ENCODE results near the gene CES1.
"Not testable (repeated sequence)": the region's sequence is repeated elsewhere in the genome, so short reads cannot be mapped to it uniquely, and the experiment has no call there.

Gene CES1

DNA sequence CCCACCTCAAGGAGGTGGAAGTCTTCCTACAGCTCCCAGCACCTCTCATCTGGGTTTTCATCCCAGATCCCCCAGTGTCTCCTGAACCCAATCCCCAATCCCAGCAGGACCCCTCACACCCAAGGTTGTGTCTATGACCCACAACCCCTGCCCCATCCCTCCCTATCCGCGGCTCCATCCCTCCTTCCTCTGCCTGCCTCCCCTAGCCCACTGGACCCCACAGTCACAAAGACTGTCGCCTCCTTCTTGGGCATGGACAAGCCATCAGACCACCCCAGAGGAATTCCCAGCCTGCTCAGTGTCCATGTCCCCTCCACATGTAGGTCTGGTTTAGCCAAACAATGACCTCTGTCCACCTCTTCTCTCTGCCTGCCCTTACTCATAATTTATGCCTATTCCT is 12.3 kb downstream of the CES1 start:
- no peak for DNase-seq (ENCODE audit: low spot score)
- TF ChIP-seq, protein P1, sequence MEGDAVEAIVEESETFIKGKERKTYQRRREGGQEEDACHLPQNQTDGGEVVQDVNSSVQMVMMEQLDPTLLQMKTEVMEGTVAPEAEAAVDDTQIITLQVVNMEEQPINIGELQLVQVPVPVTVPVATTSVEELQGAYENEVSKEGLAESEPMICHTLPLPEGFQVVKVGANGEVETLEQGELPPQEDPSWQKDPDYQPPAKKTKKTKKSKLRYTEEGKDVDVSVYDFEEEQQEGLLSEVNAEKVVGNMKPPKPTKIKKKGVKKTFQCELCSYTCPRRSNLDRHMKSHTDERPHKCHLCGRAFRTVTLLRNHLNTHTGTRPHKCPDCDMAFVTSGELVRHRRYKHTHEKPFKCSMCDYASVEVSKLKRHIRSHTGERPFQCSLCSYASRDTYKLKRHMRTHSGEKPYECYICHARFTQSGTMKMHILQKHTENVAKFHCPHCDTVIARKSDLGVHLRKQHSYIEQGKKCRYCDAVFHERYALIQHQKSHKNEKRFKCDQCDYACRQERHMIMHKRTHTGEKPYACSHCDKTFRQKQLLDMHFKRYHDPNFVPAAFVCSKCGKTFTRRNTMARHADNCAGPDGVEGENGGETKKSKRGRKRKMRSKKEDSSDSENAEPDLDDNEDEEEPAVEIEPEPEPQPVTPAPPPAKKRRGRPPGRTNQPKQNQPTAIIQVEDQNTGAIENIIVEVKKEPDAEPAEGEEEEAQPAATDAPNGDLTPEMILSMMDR (IDR thresholded peaks at IDR 0.05; ENCODE audit: extremely low read depth, missing control alignments), result no peak

DNA sequence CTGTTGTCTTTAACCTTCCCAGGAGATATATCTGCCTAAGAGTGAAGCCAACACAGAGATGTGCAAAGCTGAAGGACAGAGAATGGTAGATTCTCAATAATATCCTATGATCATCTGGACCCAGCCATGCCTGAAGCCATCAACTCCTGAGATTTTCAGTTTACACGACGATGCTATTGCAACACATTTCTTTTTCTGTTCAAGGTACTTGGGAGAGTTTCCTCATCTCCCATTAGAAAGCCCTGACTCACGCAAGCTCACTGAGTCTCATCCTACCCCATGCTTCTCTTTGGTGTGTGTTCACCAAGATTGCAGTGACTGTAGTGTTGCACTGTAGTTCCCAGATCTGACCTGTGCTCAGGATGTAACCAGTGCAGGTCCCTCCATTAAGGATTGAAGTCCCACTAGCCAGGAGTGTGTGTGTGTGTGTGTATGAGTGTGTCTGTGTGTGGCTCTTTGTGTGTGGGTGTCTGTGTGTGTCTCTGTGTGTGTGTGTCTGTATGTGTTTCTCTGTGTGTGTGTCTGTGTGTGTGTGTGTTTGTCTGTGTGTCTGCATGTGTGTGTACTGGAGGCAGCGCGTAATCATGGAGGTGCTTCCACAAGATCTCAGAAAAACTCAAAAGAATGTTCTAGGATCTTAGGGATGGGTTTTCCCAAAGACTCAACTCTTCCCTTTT is 15.5 kb downstream of the CES1 start:
- TF ChIP-seq, protein P1 (IDR thresholded peaks at IDR 0.05; ENCODE audit: extremely low read depth, missing control alignments), result no peak
- DNase-seq (ENCODE audit: low spot score), result no peak

DNA sequence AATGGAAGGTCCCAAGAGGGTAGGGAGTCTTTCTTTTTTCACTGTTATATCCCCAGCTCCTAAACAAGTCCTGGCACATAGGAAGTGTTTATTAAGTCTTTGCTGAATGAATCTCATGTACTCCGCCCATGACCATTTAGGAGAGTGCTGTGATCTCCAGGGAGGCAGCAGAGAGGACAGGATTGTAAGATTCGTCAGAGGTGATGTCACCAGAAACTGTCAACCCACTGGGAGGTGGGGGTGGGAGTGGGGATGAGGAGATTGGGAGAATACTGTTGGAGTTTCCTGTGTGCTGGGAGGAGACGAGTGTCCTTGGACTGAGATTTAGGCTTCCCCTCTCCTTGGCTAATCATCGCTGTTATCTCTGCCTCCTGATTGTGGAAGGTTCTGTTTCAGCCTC is 16.7 kb downstream of the CES1 start:
- DNase-seq (ENCODE audit: low spot score), result not testable (repeated sequence)

DNA sequence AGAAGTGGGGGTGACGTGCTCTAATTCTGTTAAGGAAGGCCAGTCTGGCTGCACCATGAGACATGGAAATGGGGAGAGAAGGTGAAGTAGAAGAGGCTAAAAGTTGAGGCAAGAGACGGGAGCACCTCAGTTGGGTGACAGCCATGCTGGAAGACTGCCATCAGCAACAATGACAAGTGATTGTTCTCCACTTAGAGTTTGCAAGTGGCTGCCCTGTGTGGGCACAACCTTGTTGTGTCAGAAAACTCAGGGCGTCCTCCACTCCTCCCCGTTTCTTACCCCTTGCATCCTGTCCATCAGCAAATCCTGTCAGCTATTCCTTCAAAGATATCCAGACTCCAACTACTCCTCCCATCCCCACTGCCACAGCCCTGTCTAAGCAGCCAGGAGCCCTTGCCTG is 17.6 kb downstream of the CES1 start:
- no peak for DNase-seq (ENCODE audit: low spot score)
- TF ChIP-seq, protein P1 (IDR thresholded peaks at IDR 0.05; ENCODE audit: extremely low read depth, missing control alignments), result no peak

DNA sequence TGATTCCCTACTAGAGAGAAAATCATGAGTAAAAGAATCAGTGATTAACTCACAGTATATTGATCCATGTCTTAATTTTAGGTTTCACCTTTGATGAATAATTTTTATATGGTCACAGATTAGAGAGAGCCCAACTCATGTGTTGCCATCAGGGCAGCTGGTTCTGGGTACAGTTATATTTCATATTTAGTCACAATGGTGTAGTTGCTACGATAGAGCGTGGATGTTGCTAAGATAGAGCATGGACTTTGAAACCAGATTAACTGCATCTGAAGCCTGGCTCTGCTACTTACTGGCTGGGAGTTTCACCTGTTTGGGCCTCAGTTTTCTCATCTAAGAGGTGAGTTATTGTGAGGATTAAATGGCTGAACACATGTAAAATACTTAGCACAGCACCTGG is 18.7 kb downstream of the CES1 start:
- not testable (repeated sequence) for DNase-seq (ENCODE audit: low spot score)

DNA sequence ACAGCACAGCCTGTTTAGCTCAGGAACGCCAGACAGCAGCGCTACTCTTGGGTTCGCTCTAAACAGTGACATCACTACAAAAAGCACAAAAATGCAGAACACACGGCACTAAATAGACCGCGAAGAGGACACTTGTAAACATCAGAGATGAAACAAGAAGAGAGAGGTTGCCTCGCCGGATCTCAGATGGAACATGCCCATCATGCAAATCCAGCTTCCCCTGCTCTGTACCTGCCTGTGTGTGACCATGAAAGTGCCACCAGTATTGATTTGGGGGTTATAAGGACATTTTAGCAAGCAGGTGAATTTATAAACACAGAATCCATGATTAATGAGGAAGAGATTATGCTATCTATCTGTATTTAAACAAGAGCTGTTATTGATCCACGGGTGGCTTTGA is 19.2 kb downstream of the CES1 start:
- DNase-seq (ENCODE audit: low spot score), result not testable (repeated sequence)

DNA sequence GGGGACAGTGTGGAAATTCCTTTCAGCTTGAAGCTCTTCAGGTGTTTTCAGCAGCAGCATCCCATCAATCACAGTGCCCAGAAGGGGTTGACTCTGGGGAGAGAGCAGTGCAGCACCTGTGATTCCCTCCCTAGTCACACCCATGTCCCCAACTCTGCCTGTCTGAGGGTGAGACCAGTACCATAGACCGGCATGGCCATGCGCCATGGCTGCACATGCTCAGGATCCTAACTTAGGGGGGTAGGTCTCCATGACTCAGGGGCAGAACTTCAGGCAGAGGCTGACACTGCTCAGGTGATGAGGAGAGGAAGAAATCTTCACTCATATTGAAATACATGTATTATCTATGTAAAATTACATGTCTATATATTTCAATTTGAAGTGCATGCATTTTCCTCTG is 19.9 kb downstream of the CES1 start:
- DNase-seq (ENCODE audit: low spot score), result no peak
- TF ChIP-seq, protein P1 (IDR thresholded peaks at IDR 0.05; ENCODE audit: extremely low read depth, missing control alignments), result no peak

DNA sequence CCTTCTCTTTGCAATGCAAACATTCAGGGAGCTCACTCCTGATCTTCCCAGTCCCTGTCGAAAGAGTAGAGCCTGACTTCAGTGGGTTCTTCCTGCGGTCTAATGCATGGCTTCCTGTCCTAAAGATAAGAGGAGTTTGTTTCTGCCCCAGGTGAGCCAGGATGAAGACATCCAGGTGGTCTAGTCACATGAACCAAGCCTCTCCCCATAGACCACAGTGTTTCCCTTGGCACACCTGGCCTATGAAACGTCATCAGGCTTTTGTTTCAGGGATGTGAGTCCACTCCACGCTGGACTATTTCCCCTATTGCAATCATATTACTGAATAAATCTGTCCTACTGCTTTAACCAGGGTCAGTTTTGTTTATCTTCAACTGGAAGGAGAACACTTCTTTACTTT is 21.1 kb downstream of the CES1 start:
- DNase-seq (ENCODE audit: low spot score), result no peak
- TF ChIP-seq, protein P1 (IDR thresholded peaks at IDR 0.05; ENCODE audit: extremely low read depth, missing control alignments), result no peak

DNA sequence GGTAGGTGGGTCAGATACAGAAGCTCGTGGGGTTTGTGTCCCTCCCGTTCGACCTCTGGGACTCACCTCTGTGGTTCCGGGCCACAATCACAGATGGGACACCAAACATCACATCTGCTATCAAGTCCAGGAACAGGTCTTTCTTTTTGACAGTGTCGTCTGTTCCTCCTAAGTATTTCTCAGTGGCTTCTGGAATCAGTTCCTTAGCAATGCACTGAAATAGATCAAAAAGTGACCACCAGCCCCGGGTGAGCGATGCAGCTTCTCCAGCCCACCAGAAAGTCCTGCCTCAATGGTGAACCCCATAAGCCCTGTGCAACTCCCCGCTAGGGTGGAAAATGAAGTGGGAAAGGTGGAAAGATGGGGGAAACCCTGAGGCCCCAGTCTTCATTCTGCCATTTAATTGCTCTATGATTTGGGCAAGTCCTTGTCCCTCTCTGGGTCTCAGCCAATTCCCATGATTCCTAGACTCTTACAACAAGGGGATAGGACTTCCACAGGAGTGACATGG is 22.4 kb downstream of the CES1 start:
- DNase-seq (ENCODE audit: low spot score), result no peak
- TF ChIP-seq, protein P1 (IDR thresholded peaks at IDR 0.05; ENCODE audit: extremely low read depth, missing control alignments), result no peak

Measured in GM20000 (cell line).